PFSK-1 (cell line): ENCODE measurements around the gene LIF.

Experiments
- POLR2AphosphoS5 ChIP-seq: IDR thresholded peaks from 2 replicates; pipeline ENCODE4 v1.6.1; 2012; ENCODE audit warnings: low read depth, mild to moderate bottlenecking, control low read depth, low read length, moderate library complexity
- TAF1 ChIP-seq: IDR thresholded peaks from 2 replicates; pipeline ENCODE4 v1.6.1; 2012; ENCODE audit warnings: low read length, control low read depth, borderline replicate concordance; ENCODE audit not compliant: insufficient read depth
- TF ChIP-seq, protein P1 (sequence below), 2 experiments: IDR thresholded peaks; 2 replicates each; pipeline versions ENCODE4 v1.6.1 to v1.8.0; 2011 to 2012; ENCODE audit warnings: low read depth in 2 of 2, low read length in 2 of 2, control low read depth in 1 of 2, inconsistent platforms in 1 of 2, mild to moderate bottlenecking in 1 of 2, moderate library complexity in 1 of 2; ENCODE audit not compliant: insufficient read depth in 1 of 2

GRCh38 chr22:30265131-30265720 lies 18.7 kb upstream of the LIF start:
- TF ChIP-seq POLR2AphosphoS5: no peak
- no peak for TF ChIP-seq TAF1
- TF ChIP-seq, protein P1, sequence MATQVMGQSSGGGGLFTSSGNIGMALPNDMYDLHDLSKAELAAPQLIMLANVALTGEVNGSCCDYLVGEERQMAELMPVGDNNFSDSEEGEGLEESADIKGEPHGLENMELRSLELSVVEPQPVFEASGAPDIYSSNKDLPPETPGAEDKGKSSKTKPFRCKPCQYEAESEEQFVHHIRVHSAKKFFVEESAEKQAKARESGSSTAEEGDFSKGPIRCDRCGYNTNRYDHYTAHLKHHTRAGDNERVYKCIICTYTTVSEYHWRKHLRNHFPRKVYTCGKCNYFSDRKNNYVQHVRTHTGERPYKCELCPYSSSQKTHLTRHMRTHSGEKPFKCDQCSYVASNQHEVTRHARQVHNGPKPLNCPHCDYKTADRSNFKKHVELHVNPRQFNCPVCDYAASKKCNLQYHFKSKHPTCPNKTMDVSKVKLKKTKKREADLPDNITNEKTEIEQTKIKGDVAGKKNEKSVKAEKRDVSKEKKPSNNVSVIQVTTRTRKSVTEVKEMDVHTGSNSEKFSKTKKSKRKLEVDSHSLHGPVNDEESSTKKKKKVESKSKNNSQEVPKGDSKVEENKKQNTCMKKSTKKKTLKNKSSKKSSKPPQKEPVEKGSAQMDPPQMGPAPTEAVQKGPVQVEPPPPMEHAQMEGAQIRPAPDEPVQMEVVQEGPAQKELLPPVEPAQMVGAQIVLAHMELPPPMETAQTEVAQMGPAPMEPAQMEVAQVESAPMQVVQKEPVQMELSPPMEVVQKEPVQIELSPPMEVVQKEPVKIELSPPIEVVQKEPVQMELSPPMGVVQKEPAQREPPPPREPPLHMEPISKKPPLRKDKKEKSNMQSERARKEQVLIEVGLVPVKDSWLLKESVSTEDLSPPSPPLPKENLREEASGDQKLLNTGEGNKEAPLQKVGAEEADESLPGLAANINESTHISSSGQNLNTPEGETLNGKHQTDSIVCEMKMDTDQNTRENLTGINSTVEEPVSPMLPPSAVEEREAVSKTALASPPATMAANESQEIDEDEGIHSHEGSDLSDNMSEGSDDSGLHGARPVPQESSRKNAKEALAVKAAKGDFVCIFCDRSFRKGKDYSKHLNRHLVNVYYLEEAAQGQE (IDR thresholded peaks at IDR 0.05; ENCODE audit: insufficient read depth in 1 of 2, low read depth in 2 of 2, low read length in 2 of 2): no peak
